Keratinocyte (primary cell): ENCODE results near the gene POU4F3. TPM values are rescaled to one million over a fixed set of nuclear protein-coding genes. Genes with fewer than 3 reads are reported as not detected.

ENCODE experiments used
- DNase-seq: peaks from one replicate; pipeline ENCODE4 v3.0.0-alpha.2; 2011; ENCODE audit warnings: low read depth, missing footprints, low spot score
- FAIRE-seq: peaks from 2 replicates; lab custom pipeline; 2011; peaks lifted over from hg19 to GRCh38; lab: Jason Lieb, UNC
- H2AFZ ChIP-seq: 2 replicates; pipeline ENCODE4 v1.6.0; 2012; ENCODE audit warnings: low read length, control low read depth, inconsistent platforms; ENCODE audit not compliant: control insufficient read depth
- H3K27ac ChIP-seq: 2 replicates; pipeline ENCODE4 v1.5.1; 2011; ENCODE audit warnings: low read length; ENCODE audit not compliant: control insufficient read depth, insufficient read depth
- H3K27me3 ChIP-seq: 3 replicates; pipeline ENCODE4 v1.6.0; 2011; ENCODE audit warnings: low read length; ENCODE audit not compliant: control insufficient read depth, insufficient read depth; ENCODE audit errors: extremely low read depth
- H3K36me3 ChIP-seq, 2 experiments: 2 replicates in 1 of 2; 3 replicates in 1 of 2; pipeline ENCODE4 v1.5.1; 2011; ENCODE audit warnings: low read length in 2 of 2, mild to moderate bottlenecking in 1 of 2; ENCODE audit not compliant: control insufficient read depth in 2 of 2, insufficient read depth in 2 of 2; ENCODE audit errors: extremely low read depth in 1 of 2
- H3K4me1 ChIP-seq: 3 replicates; pipeline ENCODE4 v1.5.1; 2011; ENCODE audit warnings: low read length; ENCODE audit not compliant: control insufficient read depth, insufficient read depth; ENCODE audit errors: extremely low read depth
- H3K4me2 ChIP-seq: 3 replicates; pipeline ENCODE4 v1.6.0; 2011; ENCODE audit warnings: low read depth, low read length; ENCODE audit not compliant: control insufficient read depth, insufficient read depth; ENCODE audit errors: extremely low read depth
- H3K4me3 ChIP-seq, 3 experiments: fragments of 200-600 bp in 1 of 3; sonication (generic) in 1 of 3; 2 replicates in 2 of 3; 3 replicates in 1 of 3; pipeline ENCODE4 v1.5.1; 2011 to 2016; ENCODE audit warnings: low read length in 3 of 3, mild to moderate bottlenecking in 3 of 3, control low read depth in 2 of 3, inconsistent platforms in 1 of 3, low read depth in 1 of 3, mixed read lengths in 1 of 3, mixed run types in 1 of 3, moderate library complexity in 1 of 3; ENCODE audit not compliant: control insufficient read depth in 2 of 3, insufficient read depth in 2 of 3; ENCODE audit errors: extremely low read depth in 1 of 3
- H3K79me2 ChIP-seq: 2 replicates; pipeline ENCODE4 v1.6.0; 2012; ENCODE audit warnings: low read length; ENCODE audit not compliant: control insufficient read depth, insufficient read depth
- H3K9ac ChIP-seq: 3 replicates; pipeline ENCODE4 v1.6.0; 2011; ENCODE audit warnings: low read length; ENCODE audit not compliant: control insufficient read depth, insufficient read depth; ENCODE audit errors: extremely low read depth
- H3K9me1 ChIP-seq: 3 replicates; pipeline ENCODE4 v1.6.0; 2011; ENCODE audit warnings: low read length; ENCODE audit not compliant: control insufficient read depth, insufficient read depth; ENCODE audit errors: extremely low read depth
- H3K9me3 ChIP-seq: 2 replicates; pipeline ENCODE4 v1.5.1; 2012; ENCODE audit warnings: low read depth, low read length; ENCODE audit not compliant: control insufficient read depth
- H4K20me1 ChIP-seq: 3 replicates; pipeline ENCODE4 v1.6.0; 2011; ENCODE audit warnings: low read length; ENCODE audit not compliant: control insufficient read depth, insufficient read depth; ENCODE audit errors: extremely low read depth
- EZH2 ChIP-seq: IDR thresholded peaks from one replicate; pipeline ENCODE4 v1.6.1; 2012; ENCODE audit warnings: inconsistent platforms, mild to moderate bottlenecking, low read length, moderate library complexity
- dilution Hi-C: fragments of 300-500 bp; cut with MboI; formaldehyde crosslinking; loops from one replicate; pipeline ENCODE4 v1.7.0; 2020; ENCODE audit warnings: low sequenced_read_pairs; ENCODE audit not compliant: extremely low pct_ligation_motif_present
- polyA plus RNA-seq, 5 experiments: library from polyadenylated mRNA; depleted of rRNA in 3 of 5; stranded (reverse) in 3 of 5; stranded (forward) in 1 of 5; unstranded in 1 of 5; fragments of >200 nt; gene quantifications; 1 replicate in 1 of 5; 2 replicates in 3 of 5; 3 replicates in 1 of 5; pipeline versions ENCODE4 v1.2.1 to v1.2.3, GENCODE V29; 2011 to 2012; ENCODE audit warnings: missing spikeins in 2 of 5, low read depth in 1 of 5, low replicate concordance in 1 of 5
- TF ChIP-seq, protein P1 (sequence below), 3 experiments: IDR thresholded peaks in 1 of 3; conservative IDR thresholded peaks in 1 of 3; optimal IDR thresholded peaks in 1 of 3; 2 replicates in 2 of 3; 3 replicates in 1 of 3; pipeline versions ENCODE3 to v1.5.1; 2011; ENCODE audit warnings: low read length in 3 of 3, mild to moderate bottlenecking in 3 of 3, moderate library complexity in 2 of 3, control low read depth in 1 of 3, inconsistent platforms in 1 of 3; ENCODE audit not compliant: insufficient read depth in 2 of 3; ENCODE audit errors: extremely low read depth in 1 of 3

POU4F3 gene
- polyA plus RNA-seq, 1 donor (not counting 4 experiments of a cell fraction or from before 2014, with no cell fraction given): 0.04 TPM

DNA sequence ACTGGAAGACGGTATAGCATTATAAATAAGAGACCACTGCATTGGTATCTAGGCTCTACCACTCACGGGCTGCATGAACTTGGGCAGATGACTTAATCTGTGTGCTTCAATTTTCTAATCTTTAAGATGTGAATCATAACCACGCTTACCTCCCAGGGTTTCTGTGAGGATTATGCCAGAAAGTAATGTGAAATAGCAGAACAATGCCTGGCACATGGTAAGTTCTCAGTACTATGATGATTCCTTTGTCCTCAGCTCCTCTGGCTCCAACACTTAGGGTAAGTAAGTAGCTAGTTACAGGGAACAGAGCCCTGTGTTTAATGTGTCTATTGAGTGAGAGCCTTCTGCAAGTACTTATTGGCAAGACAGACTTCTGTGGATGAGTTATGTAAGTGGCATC is 31.1 kb downstream of the POU4F3 start:
- no peaks in the 10 kb centered on the region for H4K20me1 ChIP-seq
- H3K27me3 ChIP-seq: peaks cover 10% of the 10 kb centered on the region
- FAIRE-seq: no peak
- H3K9me1 ChIP-seq: no peaks in the 10 kb centered on the region
- H3K9ac ChIP-seq: no peak overlapping the region
- H3K4me3 ChIP-seq: no peak overlapping the region
- no peak for DNase-seq
- no peak overlapping the region for H2AFZ ChIP-seq
- H3K4me1 ChIP-seq: no peaks in the 10 kb centered on the region
- dilution Hi-C loops: no loop called here
- no peaks in the 10 kb centered on the region for H3K79me2 ChIP-seq
- no peak overlapping the region for H3K27ac ChIP-seq
- H3K4me2 ChIP-seq: no peak overlapping the region
- H3K36me3 ChIP-seq: no peaks in the 10 kb centered on the region
- no peaks in the 10 kb centered on the region for H3K9me3 ChIP-seq
- no peak for TF ChIP-seq EZH2
- TF ChIP-seq, protein P1, sequence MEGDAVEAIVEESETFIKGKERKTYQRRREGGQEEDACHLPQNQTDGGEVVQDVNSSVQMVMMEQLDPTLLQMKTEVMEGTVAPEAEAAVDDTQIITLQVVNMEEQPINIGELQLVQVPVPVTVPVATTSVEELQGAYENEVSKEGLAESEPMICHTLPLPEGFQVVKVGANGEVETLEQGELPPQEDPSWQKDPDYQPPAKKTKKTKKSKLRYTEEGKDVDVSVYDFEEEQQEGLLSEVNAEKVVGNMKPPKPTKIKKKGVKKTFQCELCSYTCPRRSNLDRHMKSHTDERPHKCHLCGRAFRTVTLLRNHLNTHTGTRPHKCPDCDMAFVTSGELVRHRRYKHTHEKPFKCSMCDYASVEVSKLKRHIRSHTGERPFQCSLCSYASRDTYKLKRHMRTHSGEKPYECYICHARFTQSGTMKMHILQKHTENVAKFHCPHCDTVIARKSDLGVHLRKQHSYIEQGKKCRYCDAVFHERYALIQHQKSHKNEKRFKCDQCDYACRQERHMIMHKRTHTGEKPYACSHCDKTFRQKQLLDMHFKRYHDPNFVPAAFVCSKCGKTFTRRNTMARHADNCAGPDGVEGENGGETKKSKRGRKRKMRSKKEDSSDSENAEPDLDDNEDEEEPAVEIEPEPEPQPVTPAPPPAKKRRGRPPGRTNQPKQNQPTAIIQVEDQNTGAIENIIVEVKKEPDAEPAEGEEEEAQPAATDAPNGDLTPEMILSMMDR (optimal IDR thresholded peaks at IDR 0.05 in 1 of 3, IDR thresholded peaks at IDR 0.05 in 1 of 3, conservative IDR thresholded peaks at IDR 0.05 in 1 of 3; ENCODE audit: extremely low read depth in 1 of 3, insufficient read depth in 2 of 3, low read length in 3 of 3): no peak

DNA sequence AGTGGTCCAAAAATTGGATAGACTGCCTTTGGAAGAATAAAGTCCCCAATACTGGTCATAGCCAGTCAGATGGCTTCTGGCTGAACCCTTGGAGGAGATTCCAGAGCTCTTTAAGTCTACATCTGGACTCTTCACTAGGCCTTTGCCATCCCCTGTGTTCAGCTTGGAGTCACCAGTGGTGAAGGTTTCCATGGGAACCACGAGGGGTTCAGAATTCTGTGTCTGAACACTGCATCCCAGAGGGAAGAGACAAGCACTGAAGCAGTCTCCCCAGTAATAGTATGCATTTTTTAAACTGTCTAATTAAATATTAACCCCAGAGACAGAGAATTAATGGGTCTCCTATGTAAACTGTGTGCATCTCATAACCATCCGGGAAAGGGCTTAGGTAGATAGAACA is 38.2 kb downstream of the POU4F3 start:
- H3K79me2 ChIP-seq: no peaks in the 10 kb centered on the region
- peaks cover 17% of the 10 kb centered on the region for H3K27me3 ChIP-seq
- H3K4me3 ChIP-seq: no peak overlapping the region
- FAIRE-seq (no peak), DNase-seq (no peak)
- H3K36me3 ChIP-seq: no peaks in the 10 kb centered on the region
- H2AFZ ChIP-seq: no peak overlapping the region
- H3K9me1 ChIP-seq: no peaks in the 10 kb centered on the region
- no peak overlapping the region for H3K4me2 ChIP-seq
- no peak overlapping the region for H3K9ac ChIP-seq
- no peaks in the 10 kb centered on the region for H3K9me3 ChIP-seq
- TF ChIP-seq EZH2: no peak
- TF ChIP-seq, protein P1 (optimal IDR thresholded peaks at IDR 0.05 in 1 of 3, IDR thresholded peaks at IDR 0.05 in 1 of 3, conservative IDR thresholded peaks at IDR 0.05 in 1 of 3; ENCODE audit: extremely low read depth in 1 of 3, insufficient read depth in 2 of 3, low read length in 3 of 3): no peak
- no peaks in the 10 kb centered on the region for H4K20me1 ChIP-seq
- H3K4me1 ChIP-seq: no peaks in the 10 kb centered on the region
- dilution Hi-C loops: no loop called here
- no peak overlapping the region for H3K27ac ChIP-seq
